HepG2 (cell line): ENCODE measurements around the gene MEIOC. TPM values are rescaled to one million over a fixed set of nuclear protein-coding genes. Genes with fewer than 3 reads are reported as not detected.

Experiments used
- ARID3A ChIP-seq: IDR thresholded peaks from 2 replicates; pipeline ENCODE4 v1.6.1; 2012; ENCODE audit warnings: low read depth, low read length, improper control_type of control experiment
- ATF7-NPFF ChIP-seq: sonication (generic); formaldehyde crosslinking; IDR thresholded peaks from 2 replicates; pipeline ENCODE4 v1.8.1; 2023; ENCODE audit warnings: mild to moderate bottlenecking, low read depth, missing genetic modification reagents, moderate library complexity
- CEBPB ChIP-seq: IDR thresholded peaks from 2 replicates; pipeline ENCODE4 v1.6.1; 2011; ENCODE audit warnings: low read depth, low read length, improper control_type of control experiment, borderline replicate concordance
- CEBPG ChIP-seq: IDR thresholded peaks from 2 replicates; pipeline ENCODE4 v1.6.1; 2016
- CTCF ChIP-seq: sonication (generic); formaldehyde crosslinking; IDR thresholded peaks from 2 replicates; pipeline ENCODE4 v1.5.0; 2020; ENCODE audit warnings: mild to moderate bottlenecking, missing genetic modification reagents, moderate library complexity
- FIP1L1 ChIP-seq: fragments of 200-400 bp; formaldehyde crosslinking; IDR thresholded peaks from 2 replicates; pipeline ENCODE4 v1.6.1; 2018; ENCODE audit warnings: low read depth, mild to moderate bottlenecking, low read length, moderate library complexity, borderline replicate concordance; ENCODE audit not compliant: insufficient read depth
- FOXJ3 ChIP-seq: sonication (generic); formaldehyde crosslinking; IDR thresholded peaks from 2 replicates; pipeline ENCODE4 v1.4.0; 2020; ENCODE audit warnings: missing genetic modification reagents, mild to moderate bottlenecking, borderline replicate concordance
- KAT7 ChIP-seq: IDR thresholded peaks from 2 replicates; pipeline ENCODE4 v1.6.1; 2018; ENCODE audit warnings: borderline replicate concordance, missing compliant biosample characterization
- KDM4B ChIP-seq: sonication (generic); formaldehyde crosslinking; IDR thresholded peaks from 2 replicates; pipeline ENCODE4 v1.4.0; 2020; ENCODE audit warnings: missing genetic modification reagents
- MAFG ChIP-seq: sonication (generic); formaldehyde crosslinking; IDR thresholded peaks from 2 replicates; pipeline ENCODE4 v1.5.1; 2020; ENCODE audit warnings: mild to moderate bottlenecking, missing genetic modification reagents
- NPAS2 ChIP-seq: sonication (generic); formaldehyde crosslinking; IDR thresholded peaks from 2 replicates; pipeline ENCODE4 v1.8.0; 2022; ENCODE audit warnings: mild to moderate bottlenecking, missing genetic modification reagents, borderline replicate concordance
- POLR2AphosphoS2 ChIP-seq: IDR thresholded peaks from 2 replicates; pipeline ENCODE4 v1.6.1; 2011; ENCODE audit warnings: low read depth, low read length, improper control_type of control experiment
- STAG1 ChIP-seq: sonication (generic); formaldehyde crosslinking; IDR thresholded peaks from 2 replicates; pipeline ENCODE4 v1.4.0; 2020; ENCODE audit warnings: missing genetic modification reagents
- STAT5B ChIP-seq: sonication (generic); formaldehyde crosslinking; IDR thresholded peaks from 2 replicates; pipeline ENCODE4 v1.4.0; 2020; ENCODE audit warnings: missing genetic modification reagents
- ZNF121 ChIP-seq: sonication (generic); formaldehyde crosslinking; IDR thresholded peaks from 2 replicates; pipeline ENCODE4 v1.5.0; 2020; ENCODE audit warnings: mild to moderate bottlenecking, missing genetic modification reagents
- ZNF264 ChIP-seq: sonication (generic); formaldehyde crosslinking; IDR thresholded peaks from 2 replicates; pipeline ENCODE4 v1.4.0; 2020; ENCODE audit warnings: missing genetic modification reagents
- ZNF337 ChIP-seq: sonication (generic); formaldehyde crosslinking; IDR thresholded peaks from 2 replicates; pipeline ENCODE4 v1.5.1; 2020; ENCODE audit warnings: missing genetic modification reagents, low read depth, mild to moderate bottlenecking, borderline replicate concordance
- ZNF44 ChIP-seq: sonication (generic); formaldehyde crosslinking; IDR thresholded peaks from 2 replicates; pipeline ENCODE4 v1.5.1; 2020; ENCODE audit warnings: mild to moderate bottlenecking, missing genetic modification reagents
- ZNF543 ChIP-seq: sonication (generic); formaldehyde crosslinking; IDR thresholded peaks from 2 replicates; pipeline ENCODE4 v1.4.0; 2020; ENCODE audit warnings: mild to moderate bottlenecking, missing genetic modification reagents
- ZNF652 ChIP-seq: IDR thresholded peaks from 2 replicates; pipeline ENCODE4 v1.6.1; 2016; ENCODE audit warnings: low read depth, borderline replicate concordance
- ZNF703 ChIP-seq: sonication (generic); formaldehyde crosslinking; IDR thresholded peaks from 2 replicates; pipeline ENCODE4 v1.5.1; 2020; ENCODE audit warnings: missing genetic modification reagents, mild to moderate bottlenecking, moderate library complexity, borderline replicate concordance
- ZNF709 ChIP-seq: sonication (generic); formaldehyde crosslinking; IDR thresholded peaks from 2 replicates; pipeline ENCODE4 v1.5.0; 2020; ENCODE audit warnings: mild to moderate bottlenecking, missing genetic modification reagents
- polyA plus RNA-seq, 8 experiments: library from polyadenylated mRNA; depleted of rRNA in 3 of 8; stranded (reverse) in 7 of 8; unstranded in 1 of 8; fragments of >200 nt; fragmentation: Illumina TruSeq in 4 of 8; extraction: Trizol in 4 of 8; gene quantifications; 2 replicates each; pipeline versions ENCODE4 v1.2.1 to v1.2.3, GENCODE V29; 2011 to 2016; ENCODE audit warnings: low read depth in 4 of 8, missing spikeins in 1 of 8, mixed read lengths in 1 of 8; ENCODE audit not compliant: insufficient read depth in 1 of 8
- total RNA-seq, 5 experiments: library from RNA; depleted of rRNA; stranded (reverse); fragments of >200 nt; fragmentation: Illumina TruSeq; extraction: Trizol; gene quantifications; 2 replicates each; pipeline ENCODE4 v1.2.3, GENCODE V29; 2016; ENCODE audit warnings: low read depth in 1 of 5

Gene MEIOC
- total and polyA plus RNA-seq, 2 of the 13 experiments (the other 11 are each of a cell fraction or from before 2014, with no cell fraction given), result 0.04 to 0.15 TPM

- TF ChIP-seq STAT5B (CRISPR knock-in tag) (no peak), ZNF709 (no peak), FOXJ3 (no peak), CTCF (CRISPR knock-in tag) (peak; percentile 52), KDM4B (no peak), MAFG (CRISPR knock-in tag) (no peak), ZNF543 (CRISPR knock-in tag) (no peak), ZNF264 (CRISPR knock-in tag) (no peak), STAG1 (CRISPR knock-in tag) (peak; percentile 58), POLR2AphosphoS2 (no peak), ZNF44 (CRISPR knock-in tag) (no peak), ZNF121 (CRISPR knock-in tag) (no peak), CEBPB (0 out of 2 replicates have a peak, but pooled peaks have one; percentile 10), NPAS2 (no peak), ZNF337 (CRISPR knock-in tag) (no peak), ZNF652 (CRISPR knock-in tag) (no peak), ZNF703 (CRISPR knock-in tag) (no peak), KAT7 (CRISPR knock-in tag) (no peak), ARID3A (0 out of 2 replicates have a peak, but pooled peaks have one; percentile 41), ATF7-NPFF (CRISPR knock-in tag) (no peak), FIP1L1 (no peak), CEBPG (CRISPR knock-in tag) (peak; percentile 54)
Measured at GRCh38 chr17:44672479-44673093, 16.3 kb downstream of the MEIOC start (continued).
